Hematopoietic multipotent progenitor cell treated with erythropoietin and hydrocortisone succinate and interleukin-3 and kit ligand, for 6 days (in vitro differentiated cells): ENCODE measurements around the gene NOC2L.

ENCODE experiments used
- DNase-seq: peaks from one replicate; pipeline ENCODE4 v3.0.0-alpha.2; 2015

The NOC2L gene

DNA sequence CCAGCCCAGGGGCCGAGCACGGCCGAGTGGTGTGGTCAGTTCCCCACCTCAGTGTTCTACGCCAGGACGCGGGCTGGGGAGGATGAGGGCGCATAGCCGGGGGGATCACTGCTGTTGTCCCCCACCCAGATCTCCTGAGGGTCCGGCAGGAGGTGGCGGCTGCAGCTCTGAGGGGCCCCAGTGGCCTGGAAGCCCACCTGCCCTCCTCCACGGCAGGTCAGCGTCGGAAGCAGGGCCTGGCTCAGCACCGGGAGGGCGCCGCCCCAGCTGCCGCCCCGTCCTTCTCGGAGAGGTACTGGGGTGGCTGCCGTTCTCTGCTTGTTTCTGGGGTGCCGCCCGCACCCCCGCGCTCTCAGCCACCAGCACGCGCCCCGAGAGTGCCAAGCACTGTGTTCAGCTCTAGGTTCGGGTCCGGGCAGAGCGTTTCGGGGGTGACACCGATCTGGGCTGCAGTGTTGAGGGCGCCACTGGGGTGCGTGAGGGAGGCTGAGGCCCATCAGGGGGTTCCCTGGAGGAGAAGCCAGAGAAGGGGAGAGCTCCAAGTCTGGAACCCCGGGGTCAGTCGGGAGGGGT lies 18.0 kb downstream of the NOC2L start:
- no peak for DNase-seq

DNA sequence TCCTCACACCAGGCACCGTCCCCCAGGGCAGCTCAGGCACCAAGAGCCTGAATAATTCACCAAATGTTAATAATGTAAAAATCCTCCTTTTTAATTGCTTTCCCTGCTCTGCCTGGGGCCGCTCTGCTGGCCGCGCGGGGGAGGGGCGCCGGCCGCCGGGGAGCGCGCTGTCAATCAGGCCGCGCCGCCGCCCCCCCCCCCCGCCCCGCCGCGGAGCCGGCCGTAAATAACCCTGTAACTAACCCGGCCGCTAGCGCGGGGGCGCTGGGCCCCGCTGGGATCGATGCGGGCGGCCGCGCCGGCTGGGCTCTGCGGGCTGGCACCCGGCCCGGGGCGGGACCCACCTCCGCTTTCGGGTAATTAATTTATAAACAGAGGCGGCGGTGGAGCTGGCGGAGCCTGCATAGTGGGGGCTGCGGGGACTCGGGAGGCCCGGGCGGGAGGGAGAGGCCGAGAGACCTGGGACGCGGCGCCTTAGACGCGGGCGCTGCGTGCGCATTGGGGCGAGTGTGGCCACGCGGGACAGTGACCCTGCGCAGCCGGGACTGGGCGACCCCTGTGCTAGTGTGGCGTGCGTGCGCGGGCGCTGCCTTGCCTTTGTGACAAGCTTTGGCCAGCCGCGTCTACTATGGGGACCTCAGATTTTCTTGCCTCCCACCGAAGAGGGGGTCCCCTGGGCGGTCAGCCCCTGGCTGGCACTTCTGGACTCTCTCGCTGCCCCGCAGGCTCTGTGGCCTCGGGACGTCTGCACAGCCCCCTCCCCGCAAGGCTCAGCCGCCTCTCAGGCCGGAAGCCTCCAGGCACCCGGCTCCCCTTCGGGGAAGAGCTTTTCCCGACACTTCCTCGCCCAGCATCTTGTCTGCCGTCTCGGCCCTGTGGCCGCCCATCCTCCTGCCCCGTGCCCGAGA lies 18.7 kb downstream of the NOC2L start:
- DNase-seq, result peak; percentile 63

DNA sequence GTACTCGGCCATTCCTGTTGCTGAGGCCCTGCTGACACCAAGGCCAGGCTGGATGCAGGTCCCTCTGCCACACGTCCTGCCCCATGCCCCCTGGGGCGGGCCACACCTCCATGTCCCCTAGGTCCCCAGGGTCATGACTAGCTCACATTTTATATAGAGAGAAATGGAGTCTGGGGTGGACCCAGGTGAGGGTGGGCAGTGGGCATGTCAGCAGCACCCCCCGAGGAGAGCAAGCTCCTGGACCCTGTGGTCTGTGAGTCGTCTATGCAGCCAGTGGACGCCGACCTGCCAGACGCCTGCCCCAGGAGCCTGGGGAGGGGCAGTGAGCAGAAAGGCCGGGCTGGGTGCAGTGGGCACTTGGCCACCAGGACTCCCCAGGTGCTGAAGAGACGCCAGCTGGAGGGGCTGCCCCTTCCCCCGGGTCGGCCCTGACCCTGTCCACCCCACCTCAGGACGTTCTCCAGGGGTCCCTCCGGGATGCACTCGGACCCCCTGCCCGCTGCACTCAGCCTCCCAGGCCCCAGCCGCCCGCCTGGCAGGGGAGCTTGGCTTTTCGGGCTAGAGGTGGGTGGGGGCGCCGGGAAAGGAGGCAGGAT lies 19.4 kb downstream of the NOC2L start:
- DNase-seq, result no peak

DNA sequence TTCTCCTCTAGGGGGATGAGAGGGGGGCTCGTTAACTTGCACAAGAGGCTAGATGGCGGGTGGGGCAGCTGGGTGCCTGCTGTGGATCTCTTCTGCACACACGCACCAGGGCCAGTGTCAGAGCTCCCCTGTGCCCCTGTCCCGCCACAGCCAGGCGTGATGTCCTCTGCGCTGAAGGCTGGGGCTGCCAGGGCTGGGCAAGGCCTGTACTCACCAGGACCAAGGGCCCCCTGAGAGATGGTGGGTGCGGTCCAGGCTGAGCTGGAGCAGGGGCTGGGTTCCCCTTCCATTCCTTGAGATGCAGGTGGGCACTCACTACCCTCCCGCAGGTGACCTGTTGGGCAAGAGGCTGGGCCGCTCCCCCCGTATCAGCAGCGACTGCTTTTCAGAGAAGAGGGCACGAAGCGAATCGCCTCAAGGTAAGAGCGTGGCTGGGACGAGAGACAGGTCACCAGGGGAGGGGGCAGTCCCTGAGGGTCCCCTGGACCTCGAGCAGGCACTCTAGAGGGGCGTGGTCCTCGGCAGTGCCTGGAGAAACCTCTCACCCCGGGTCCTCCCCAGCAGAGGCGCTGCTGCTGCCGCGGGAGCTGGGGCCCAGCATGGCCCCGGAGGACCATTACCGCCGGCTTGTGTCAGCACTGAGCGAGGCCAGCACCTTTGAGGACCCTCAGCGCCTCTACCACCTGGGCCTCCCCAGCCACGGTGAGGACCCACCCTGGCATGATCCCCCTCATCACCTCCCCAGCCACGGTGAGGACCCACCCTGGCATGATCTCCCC lies 20.2 kb downstream of the NOC2L start:
- no peak for DNase-seq

DNA sequence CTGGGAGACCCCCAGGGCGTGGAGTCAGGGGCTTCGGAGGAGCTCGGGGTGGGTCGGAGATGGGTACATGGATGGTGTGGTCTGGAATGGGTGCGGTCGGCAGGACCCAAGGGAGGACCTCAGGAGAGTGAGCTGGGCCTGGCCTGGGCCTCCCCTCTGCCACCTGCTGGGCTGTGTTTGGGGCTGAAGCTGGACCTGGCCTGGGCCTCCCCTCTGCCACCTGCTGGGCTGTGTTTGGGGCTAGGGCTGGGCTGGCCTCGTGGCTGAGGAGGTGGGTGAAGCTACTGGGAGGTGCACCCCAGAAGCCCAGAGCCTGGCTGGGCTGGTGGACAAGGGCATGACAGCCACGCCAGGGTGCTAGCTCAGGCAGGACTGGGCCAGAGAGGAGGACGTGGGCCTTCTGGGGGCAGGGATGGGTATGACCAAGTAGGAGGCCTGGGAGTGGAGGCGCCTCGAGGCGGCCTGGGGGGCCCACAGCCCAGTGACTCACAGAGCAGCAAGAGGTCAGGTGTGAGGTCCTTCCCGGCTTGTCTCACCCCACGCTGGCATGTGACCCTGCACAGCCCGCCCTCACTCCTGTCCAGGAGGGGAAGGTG lies 20.9 kb downstream of the NOC2L start:
- DNase-seq, result peak; percentile 63

DNA sequence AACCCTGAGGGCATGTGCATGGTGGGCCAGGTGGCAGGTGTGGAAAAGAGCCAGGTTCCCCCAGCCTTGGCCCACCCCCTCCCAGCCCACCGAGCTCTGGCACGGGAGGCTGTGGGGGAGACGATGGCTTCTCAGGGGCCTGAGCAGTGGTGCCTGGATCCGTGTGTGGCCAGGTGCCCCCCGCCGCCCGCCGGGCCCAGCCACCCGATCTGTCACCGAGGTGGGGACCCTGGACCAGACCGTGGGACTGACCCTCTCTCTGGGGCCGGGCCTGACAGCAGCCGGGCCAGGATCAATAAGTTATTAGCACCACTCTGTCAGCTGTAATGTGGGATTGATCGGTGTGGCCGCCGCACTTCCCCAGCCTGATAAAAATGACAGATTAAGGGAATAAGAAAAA lies 21.5 kb downstream of the NOC2L start:
- no peak for DNase-seq

DNA sequence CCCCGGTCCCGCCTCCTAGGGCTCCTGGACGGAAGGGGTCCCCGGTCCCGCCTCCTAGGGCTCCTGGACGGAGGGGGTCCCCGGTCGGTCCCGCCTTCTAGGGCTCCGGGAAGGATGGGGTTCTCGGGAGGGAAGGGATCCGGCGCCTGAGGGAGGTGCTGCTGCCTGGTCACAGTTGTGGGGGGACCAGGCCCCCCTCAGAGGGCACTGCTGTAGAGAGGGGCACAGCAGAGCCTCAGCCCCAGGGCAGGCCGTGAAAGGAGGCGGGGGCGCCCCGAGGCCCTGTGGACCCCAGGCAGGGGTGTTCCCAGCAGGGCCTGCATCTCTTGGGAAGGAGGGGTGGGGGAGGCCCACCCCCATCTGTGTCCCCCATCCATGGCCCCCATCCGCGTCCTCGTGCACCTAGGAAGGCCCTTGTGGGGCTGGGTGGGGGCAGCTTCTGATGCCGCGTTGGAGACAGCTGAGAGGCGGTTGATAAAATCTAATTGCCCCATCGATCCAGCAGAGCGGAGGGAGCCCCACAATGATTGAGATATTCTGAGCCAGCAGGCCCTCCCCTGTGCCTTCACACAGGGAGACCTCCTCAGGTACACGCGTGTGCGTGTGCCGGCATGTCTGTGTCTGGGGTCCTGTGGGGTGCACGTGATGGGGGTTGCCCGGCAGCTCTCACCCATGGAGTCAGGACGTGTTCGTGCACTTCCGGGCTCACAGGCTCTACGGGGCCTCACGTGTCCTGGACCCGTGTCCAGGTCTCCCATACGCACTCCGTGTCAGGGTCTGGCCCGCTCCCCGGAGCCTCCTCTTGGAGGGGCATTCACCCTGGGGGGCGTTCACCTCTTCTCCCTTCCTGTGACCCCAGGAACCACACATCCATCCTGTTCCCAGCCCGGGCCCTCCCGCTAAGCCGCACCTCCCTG lies 22.4 kb downstream of the NOC2L start:
- DNase-seq, result no peak

DNA sequence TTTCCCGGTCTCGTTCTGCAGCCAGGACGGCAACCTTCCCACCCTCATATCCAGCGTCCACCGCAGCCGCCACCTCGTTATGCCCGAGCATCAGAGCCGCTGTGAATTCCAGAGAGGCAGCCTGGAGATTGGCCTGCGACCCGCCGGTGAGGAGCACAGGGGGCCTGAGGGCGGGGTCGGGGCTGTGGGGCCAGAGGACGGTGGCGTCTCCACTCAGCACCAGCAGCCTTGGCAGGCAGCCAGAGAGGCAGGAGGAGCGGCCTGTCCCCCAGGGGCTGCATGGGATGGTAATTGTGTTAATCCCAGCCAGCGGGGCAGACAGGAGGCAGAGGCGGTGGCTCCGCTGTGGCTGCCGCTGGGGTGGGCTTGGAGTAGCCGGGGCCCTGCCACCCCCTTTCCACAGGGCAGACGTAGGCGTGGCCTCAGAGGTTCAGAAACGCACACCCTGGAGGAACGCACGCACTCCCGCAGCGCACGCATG lies 23.3 kb downstream of the NOC2L start:
- peak; percentile 40 for DNase-seq

DNA sequence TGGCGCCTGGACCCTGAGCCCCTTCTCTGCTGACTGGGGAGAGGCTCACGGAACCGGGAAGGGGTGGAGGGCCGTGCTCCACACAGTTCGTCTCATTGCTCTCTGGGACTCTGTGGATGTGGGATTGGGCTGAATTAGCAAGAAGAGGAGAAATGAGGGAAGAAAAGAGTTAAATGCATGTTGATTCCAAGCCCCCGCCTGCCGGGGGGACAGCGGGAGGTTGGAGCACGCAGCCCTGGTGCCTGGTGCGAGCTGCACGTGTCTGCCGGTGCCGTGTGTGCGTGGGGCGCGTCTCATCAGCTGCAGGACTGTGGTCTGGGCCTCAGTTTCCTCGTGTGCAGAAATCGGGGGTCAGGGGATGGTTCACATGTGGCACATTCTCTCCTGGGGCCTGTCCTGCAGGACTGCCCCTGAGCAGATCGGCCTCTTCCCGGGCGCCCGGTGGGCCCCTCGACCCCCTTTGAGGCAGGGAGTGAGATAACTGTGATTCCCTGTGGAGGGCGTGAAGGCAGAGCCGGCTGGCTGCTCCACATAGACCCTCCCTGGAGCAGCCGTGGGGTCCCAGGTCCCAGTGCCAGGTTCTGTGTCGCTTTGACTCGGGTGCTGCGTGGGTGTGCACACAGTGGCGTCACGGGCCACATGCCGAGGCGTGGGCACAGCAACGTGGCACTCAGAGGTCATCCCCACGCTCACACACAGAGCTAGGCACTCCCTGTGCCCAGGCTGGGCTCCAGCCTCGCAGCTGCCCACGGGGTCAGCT lies 23.9 kb downstream of the NOC2L start:
- DNase-seq, result no peak

DNA sequence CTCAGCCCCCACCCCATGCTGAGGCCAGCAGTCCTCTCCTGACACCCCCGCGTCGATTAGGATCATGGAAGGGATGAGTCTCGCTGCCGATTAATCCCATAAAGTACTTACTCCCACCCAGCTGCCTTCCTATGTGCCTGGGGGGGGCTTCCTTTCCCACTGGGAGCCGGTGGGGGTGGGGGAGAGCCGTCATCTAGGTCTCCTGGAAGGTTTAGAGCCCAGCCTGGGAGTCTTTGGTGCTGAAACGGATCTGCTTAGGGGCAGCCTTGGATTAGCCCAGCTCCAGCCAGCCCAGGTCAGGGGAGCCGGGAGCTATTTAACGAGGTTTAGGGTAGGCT lies 25.5 kb downstream of the NOC2L start:
- no peak for DNase-seq

DNA sequence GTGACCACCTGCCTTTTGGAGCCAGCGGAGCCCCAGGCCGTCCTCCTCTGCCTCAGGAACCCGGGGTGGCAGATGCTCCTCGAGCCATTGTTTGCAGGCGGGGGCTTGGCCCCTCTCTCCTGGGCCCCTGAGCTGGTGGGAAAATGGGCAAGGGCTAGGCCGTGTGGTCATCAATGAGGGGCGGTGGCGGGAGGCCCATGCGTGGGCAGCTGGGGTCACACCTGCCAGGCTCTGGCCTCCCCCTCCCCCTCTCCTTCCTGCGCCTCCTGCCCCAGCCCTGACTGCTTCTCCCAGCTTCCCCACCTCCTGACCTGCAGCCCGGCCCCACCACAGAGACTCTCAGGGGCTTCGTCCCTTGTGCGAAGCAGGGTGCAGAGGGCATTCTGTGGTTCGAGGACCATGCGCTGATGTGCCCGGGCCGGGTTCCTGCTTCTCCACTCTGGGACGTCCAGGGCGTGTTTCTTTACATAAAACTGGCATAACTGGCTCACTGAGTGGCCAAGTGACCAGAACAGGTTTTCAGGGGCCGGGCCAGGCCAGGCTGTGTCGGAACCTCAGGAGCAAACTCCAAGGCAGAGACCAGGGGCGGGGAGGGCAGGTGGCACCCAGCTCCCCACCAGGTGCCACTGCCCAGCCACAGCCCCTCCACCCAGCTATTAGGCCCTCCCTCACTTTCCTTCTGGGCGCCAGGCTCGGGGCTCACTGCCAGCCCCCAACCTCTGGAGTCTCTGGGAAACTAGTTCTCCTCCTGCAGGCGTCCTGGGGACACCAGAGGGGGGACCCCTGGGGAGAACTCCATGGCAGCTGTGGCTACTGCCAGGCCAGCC lies 26.1 kb downstream of the NOC2L start:
- DNase-seq, result no peak

DNA sequence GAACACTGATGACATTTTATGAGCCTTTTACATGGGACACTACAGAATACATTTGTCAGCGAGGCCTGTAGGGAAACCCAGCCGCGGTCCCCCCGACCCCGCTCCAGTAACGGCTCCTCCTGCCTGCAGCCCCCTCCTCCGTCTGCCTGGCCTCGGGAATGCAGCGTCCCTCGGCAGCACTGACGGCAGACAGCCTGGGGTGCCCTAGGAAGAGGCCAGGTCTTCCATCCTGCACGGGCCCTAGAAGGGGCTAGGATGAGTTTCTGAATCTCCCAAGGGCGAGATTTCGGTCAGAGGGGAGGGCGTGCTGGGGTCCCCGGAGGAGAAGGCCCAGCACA lies 26.9 kb downstream of the NOC2L start:
- DNase-seq, result no peak

DNA sequence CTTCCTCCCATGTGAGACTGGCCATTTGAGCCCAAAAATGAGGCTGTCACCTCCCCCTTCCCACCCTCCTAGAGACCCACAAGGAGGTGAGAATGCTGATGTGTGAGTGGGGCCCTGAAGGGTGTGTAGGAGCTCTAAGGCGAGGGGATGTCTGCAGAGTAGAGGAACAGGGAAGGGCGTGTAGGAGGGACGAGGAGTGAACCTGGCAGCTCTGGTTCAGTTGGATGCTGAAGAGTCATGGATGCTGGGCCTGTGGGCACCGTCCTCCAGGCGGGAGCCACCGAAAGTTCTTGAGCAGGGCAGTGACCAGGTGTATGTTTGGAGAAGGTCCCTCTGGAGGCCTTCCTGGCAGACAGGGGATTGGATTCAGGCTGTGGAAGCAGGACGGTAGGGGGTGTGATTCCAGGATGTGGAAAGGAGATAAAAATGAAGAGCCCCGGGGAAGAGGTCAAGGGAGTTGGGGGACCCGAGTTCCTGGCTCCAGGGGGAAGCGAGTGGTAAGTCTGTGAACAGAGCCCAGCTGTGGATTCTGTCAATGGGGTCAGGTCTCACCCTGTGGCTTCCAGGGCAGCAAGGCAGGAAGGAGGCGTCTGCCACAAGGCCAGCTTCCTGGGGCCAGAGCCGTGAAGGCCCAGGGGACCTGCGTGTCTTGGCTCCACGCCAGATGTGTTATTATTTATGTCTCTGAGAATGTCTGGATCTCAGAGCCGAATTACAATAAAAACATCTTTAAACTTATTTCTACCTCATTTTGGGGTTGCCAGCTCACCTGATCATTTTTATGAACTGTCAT lies 27.5 kb downstream of the NOC2L start:
- no peak for DNase-seq

DNA sequence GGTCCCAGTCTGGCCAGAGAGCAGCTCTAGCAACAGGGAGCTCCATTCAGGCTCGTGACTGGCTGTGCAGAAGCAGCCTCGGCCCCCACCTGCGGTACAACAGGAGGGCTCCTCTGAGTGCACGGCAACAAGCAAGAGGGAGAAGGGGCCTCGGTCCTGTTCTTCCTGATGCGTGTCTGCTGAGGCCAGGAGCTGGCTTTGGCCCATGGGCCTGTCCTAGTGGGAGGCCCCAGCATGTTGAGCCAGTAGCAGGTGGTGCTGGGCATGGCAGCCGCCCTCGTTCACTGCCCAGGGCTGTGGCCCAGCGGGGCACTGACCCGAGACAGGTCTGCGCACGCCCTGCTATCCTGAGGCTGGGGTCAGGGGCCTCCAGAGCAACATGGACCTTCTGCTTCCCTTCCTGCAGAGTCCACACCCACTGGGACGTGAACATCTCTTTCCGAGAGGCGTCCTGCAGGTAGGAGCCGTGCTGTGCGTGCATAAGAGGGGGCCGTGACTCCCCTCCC lies 28.4 kb downstream of the NOC2L start:
- no peak for DNase-seq

DNA sequence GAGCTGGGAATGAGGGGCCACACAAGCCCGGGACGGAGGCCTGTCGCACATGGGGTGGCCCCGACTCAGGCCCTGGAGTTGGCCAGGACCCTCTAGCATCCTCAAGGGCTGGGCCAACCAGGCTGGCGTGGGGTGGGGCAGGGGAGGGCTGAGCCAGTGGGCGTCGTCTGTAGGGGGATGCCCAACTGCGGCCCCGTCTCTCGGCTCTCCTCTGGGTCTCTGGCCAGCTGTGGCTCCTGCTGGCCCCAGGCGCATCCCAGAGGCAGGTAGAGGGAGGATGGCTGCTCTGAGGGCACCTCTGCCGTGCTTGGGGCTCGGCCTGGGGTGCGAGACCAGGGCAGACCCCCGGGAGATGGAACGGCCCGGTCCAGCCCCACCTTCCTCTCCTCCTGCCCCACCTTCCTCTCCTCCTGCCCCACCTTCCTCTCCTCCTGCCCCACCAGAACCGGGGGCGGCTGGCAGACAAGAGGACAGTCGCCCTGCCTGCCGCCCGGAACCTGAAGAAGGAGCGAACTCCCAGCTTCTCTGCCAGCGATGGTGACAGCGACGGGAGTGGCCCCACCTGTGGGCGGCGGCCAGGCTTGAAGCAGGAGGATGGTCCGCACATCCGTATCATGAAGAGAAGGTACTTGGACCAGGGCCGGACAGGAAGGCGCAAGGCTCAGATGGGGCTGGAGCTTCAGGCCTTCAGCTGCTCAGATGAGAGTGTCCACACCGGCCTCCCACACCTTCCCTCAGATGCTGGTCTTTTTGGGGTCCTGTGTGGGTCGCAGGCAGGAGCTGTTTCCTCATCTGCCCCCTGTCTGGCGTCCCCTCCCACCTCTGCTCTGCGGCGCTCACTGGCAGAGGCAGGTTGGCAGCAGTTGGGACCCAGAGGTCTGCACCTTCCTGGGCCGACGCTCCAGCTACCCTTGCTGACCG lies 29.1 kb downstream of the NOC2L start:
- no peak for DNase-seq

DNA sequence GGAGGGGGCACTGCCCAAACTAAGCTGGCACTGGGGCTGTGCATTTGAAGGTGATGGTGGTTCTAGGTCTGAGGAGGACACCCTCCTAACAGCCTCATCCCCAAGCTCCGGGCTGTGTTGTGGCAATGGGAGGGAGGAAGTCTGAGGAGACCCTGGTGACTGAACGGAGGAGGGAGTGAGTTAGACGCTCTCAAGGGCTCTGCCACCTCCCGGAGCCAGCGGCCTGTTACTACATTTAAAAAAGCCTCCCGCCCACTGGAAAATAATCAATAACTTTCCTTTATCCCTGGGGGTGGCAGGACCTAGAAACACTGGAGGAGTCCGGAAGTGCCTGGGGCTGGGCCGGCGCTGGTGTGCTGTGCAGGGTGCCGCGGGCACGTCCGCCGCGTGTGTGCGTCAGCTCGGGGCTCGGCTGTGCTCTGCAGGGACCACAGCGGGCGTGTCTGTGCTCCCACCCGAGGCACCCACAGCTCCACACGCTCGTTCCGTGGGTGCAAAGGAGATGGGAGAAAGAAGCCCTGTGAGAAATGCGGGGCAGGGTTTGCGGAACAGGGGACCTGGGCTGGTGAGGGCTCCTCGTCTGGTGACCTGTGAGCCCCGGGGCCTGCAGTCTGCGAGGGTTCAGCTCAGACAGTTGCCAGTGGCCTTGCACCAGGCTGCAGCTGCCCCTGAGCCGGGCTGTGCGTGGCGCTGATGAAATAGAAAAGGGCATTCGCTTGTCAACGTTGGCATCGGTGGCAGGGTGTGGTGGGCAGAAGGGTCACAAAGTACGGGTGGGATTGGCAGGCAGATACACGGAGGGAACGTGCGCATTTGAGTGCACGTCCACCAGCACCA lies 30.0 kb downstream of the NOC2L start:
- no peak for DNase-seq

DNA sequence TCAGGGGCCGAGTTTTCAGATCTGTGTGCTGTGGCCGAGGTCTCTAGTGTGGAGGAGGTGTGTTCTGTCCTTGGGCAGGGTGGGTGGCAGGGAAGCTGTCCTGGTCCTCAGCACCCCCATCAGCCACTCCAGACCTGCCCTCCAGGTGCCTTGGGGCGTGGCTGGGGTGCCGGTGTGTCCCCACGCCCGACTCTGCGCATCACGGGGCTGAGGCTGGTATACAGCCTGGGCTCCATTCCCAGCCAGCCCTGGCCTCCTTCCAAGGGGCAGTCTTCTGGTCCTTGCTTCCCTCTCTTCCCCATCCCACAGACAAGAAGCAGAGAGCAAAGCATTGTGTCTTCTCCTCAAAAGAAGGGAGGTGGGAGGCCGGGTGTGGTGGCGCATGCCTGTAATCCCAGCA lies 31.3 kb downstream of the NOC2L start:
- no peak for DNase-seq
